Thoracic aorta (tissue), 2 donors: ENCODE results near the gene TNFAIP8. TPM values are rescaled to one million over a fixed set of nuclear protein-coding genes. Genes with fewer than 3 reads are reported as not detected.

Experiments
- total RNA-seq, 2 donors: library from RNA; depleted of rRNA; stranded (reverse); fragments of >200 nt; gene quantifications; one replicate each; pipeline versions ENCODE4 v1.1.0 to v1.2.3, GENCODE V29; 2016

The TNFAIP8 gene
- total RNA-seq, 2 donors from 2014 or later: 16.8 to 34.1 TPM

Other genes starting within 250 kb of the TNFAIP8 start
- gene HSD17B4, start 96.5 kb downstream of the TNFAIP8 start, total RNA-seq: 100 to 1,000 TPM; 168 to 174 TPM